ENCODE measurements around the gene PODN.

GRCh38 chr1:53038566-53038965 lies 23.4 kb upstream of the PODN start:
- TF ChIP-seq CTCF (IDR thresholded peaks at IDR 0.05) (no peak), POLR2A (IDR thresholded peaks at IDR 0.05) (no peak), POLR2AphosphoS5 (IDR thresholded peaks at IDR 0.05) (no peak)
